Stimulated activated CD4-positive, alpha-beta T cell treated with anti-CD3 and anti-CD28 coated beads, TNF-alpha, amount 100 ng/mL, for 4 hours (primary cell): ENCODE measurements around the gene ELP4.
"Not testable (repeated sequence)": the region's sequence is repeated elsewhere in the genome, so short reads cannot be mapped to it uniquely, and the experiment has no call there.

Experiments used
- DNase-seq, 3 experiments: peaks; one replicate each; pipeline ENCODE4 v3.0.0-alpha.2; 2020; ENCODE audit warnings: low read depth in 3 of 3

The ELP4 gene, protein sequence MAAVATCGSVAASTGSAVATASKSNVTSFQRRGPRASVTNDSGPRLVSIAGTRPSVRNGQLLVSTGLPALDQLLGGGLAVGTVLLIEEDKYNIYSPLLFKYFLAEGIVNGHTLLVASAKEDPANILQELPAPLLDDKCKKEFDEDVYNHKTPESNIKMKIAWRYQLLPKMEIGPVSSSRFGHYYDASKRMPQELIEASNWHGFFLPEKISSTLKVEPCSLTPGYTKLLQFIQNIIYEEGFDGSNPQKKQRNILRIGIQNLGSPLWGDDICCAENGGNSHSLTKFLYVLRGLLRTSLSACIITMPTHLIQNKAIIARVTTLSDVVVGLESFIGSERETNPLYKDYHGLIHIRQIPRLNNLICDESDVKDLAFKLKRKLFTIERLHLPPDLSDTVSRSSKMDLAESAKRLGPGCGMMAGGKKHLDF

DNA sequence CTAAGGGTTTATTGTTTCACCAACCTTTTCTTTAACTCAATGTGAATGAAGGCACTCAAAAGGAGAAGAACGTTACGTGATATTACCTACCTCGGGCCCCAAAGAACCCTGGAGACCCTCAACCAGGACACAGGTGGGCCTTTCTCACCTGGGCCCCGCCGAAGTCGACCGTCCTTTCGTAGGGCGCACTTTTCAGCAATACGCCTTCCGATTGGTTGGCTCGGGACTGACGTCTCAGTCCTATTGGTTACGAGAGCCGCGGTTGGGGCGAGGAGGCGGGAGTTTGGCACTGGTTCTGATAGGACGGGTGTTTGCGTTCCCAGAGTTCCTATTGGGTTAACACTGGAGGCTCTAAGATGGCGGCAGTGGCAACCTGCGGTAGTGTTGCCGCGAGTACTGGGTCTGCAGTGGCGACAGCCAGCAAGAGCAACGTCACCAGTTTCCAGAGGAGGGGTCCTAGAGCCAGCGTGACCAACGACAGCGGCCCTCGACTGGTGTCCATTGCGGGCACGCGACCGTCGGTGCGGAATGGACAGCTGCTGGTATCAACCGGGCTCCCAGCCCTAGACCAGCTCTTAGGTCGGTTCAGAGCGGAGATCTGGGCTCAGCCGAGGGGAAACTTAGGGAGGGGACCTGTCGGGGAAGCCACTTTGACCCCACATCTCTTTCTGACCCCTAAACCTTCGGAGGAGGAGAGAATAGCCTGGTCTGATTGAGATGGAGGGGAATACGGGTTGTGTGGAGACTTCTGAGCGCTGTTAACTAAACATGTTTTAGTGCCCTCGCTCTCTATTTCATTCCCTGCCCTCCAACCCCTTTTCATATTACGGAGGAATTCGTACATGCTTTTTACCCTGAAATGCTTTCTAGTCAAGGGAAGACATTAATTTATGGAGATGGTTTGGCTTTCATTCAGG lies at the start of gene ELP4, which contains the start of gene IMMP1L:
Gene ELP4, plus strand, starts transcription at position 339 of the 917 bp plus-strand sequence. Its CDS starts 18 bp downstream, at position 357.
Gene IMMP1L, minus strand, starts transcription at position 194 of the 917 bp plus-strand sequence. CDS start 46,346 bp downstream, outside the sequence.
- peak; percentile 79 to 92 (median 90) for DNase-seq

DNA sequence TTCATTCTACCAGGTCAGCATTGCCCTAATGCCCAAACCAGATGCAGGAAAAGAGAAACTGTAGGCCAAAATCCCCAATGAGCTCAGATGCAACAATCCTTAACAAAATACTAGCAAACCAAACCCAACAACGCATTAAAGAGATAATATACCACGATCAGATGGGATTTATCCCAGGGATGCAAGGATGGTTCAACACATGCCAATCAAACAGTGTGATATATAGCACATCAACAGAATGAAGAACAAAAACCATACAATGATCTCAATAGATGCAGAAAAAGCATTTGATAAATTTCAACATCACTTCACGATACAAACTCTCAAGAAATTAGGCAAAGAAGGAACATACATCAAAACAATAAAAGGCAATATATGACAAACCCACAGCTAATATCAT lies 45.1 kb upstream of the ELP4 start:
- DNase-seq = no peak

DNA sequence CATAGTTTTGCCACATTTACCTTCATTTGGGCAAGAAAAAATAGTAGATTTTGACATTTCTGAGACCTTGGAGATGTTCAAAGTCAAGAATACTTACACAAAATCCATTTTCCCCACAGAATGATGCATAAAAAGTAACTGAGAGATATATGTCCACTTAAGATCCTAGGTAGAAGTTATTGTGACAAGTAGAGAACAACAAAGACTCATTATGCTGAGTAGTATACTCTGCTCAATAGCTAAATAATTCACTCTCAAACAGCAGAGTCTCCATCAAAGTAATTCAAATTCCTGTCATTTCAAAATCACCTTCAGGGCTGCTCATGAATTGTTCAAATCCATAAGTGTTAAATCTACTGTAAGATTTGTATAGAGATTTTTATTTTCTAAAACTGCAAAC lies 35.5 kb upstream of the ELP4 start:
- DNase-seq = no peak

DNA sequence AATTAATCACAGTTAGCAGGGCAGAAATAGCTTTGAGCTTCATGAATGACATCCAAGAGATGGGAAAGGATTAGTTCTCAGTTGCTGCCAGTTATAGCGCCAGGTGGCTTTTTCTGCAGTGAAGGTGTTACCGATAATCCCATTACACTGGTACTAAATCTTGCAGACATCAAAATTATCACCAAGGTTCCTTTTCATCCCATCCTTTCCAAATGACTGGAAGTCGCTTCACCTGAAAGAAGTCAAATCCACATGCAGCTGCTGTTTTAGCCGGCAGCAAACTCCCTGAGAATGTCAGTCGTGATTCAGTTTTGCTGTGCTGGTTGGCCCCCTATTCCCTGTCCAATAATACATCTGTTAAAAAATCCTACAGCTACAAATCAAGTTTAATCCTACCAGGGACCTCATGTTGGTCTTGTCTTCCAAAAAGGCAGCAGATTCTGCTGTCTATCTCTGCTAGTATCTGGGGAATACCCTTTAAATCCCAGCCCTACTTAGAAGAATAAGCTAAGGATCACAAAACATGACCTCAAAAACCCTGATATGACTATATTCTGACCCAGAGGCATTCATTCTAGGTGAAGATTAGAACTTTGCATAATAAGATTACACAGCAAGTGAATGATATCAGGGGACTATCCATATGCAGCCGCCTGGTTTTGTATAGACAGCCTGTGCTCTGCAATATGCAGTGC lies 31.9 kb upstream of the ELP4 start:
- DNase-seq = no peak

DNA sequence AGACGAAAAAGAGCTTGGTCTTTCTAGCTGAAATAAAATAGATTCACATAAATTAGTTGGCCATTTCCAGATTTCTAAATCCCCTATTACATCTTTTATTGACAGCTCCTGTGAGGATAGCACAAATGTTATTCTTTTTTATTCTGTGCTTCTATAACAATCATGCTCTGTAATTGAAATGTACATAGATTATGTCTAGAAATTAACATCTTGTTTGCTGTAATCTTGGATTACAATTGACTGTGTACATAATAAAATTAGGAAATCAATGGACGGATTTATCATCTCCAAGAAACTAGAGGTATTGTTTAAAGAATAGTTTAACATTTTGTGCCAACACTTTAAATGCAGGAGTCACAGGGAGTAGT lies 31.4 kb upstream of the ELP4 start:
- DNase-seq = no peak

DNA sequence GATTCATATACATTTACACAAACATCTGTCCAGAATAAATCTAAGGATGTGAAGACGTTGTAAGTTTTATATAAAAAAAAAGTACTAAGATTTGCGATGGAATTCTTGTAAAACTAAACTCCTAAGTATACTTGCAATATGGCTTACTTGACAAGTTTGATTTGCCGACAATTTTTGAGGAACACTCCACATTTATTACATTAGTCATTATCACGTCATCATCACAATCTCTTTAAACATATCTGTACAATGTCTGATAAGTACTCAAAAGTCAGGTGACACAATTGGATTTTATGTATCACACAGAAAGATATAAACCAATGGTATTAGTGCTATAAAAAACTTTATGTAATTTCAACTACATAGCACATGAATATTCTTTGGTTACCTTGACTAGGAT lies 30.5 kb upstream of the ELP4 start:
- DNase-seq = no peak

DNA sequence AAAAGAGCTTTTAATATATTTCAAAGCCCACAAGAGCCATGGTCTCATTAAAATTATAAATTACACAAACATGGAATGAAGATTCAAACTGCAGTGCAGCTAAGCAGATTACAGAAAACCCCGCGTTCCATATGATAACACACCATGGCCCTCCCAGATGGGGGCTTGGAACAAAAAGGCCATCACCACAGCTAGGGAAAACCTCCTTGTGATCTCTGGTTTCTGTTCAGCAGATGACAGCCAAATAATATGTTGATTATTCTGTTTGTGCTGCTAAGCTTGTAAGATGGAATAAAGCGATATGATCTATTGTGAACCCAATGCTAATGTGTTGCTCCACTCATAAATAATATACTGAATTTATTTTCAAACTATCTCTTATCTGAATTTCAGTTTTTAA lies 28.6 kb upstream of the ELP4 start:
- no peak for DNase-seq

DNA sequence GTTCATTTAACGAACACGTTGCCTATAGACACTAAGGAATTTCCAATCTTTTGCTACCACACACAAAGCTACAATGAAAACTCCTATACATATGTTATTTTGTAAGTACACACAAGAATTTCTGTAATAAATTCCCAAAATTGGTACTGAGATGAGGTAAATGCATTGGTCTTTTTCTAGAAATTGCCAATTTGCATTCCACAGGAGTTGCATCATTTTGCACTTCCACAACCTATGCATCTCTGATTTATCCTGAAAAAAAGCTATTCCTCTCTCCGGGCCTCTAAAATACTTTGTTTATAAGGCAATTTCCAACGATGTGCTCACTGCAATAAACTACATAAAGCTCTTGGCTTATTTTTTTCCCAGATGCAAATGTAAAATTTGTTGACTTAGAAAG lies 25.1 kb upstream of the ELP4 start:
- no peak for DNase-seq

DNA sequence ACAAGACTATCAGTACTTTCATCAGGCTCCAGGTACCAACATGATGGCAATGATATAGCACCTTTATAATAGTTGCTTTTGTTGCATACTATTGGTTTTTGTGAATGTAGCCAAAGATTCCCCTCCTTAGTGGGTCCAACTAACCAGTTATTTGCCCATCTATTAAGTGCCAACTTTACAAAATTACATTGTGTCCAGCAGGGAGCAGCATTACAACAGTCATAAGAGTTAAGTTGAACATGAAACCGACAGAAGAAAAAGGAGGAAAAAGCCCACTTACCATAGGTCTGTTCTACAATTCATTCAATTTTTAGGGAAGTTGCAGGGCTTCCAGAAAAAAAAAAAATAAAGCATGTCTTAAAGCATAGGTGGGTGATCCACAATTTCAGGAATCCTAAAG lies 21.7 kb upstream of the ELP4 start:
- no peak for DNase-seq

DNA sequence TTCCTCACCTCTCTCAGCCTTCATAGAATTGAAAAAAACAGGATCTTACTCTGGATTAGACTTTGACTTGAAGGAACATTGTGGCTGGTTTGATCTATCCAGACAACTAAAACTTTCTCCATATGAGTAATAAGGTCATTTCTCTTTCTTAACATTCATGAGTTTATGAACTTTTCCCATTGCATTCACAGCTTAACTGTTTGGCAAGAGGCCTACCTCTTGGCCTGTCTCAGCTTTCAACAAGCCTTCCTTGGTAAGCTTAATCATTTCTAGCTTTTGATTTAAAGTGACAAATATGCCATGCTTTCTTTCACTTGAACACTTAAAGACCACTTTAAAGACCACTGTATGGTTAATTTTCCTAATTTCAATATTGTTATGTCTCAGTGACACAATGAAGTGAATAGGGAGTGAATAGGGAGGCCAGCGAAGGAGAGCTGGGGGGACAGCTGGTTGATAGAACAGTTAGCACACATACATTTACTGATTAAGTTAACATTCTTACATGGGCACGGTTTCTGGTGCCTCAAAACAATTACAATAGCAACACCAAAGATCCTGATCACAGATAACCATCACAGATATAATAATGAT lies 17.1 kb upstream of the ELP4 start:
- no peak for DNase-seq

DNA sequence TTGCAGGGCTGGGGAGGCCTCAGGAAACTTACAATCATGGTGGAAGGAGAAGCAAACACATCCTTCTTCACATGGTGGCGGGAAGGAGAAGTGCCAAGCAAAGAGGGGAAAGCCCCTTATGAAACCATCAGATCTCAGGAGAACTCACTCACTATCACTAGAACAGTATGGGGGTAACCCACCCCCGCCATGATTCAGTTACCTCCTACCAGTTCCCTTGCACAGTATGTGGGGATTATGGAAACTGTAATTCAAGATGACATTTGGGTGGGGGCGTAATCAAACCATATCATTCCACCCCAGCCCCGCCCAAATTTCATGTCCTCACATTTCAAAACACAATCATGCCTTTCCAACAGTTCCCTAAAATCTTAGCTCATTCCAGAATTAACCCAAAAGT lies 16.3 kb upstream of the ELP4 start:
- no peak for DNase-seq

DNA sequence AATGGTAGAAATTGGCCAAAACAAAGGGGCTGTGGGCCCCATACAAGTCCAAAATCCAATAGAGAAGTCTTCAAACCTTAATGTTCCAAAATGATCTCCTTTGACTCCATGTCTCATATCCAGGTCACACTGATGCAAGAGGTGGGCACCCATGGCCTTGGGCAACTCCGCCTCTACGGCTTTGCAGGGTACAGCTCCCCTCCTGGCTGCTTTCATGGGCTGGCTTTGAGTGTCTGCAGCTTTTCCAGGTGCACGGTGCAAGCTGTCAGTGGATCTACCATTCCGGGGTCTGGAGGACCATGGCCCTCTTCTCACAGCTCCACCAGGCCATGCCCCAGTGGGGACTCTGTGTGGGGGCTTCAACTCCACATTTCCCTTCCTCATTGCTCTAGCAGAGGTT lies 15.8 kb upstream of the ELP4 start:
- DNase-seq = not testable (repeated sequence)

DNA sequence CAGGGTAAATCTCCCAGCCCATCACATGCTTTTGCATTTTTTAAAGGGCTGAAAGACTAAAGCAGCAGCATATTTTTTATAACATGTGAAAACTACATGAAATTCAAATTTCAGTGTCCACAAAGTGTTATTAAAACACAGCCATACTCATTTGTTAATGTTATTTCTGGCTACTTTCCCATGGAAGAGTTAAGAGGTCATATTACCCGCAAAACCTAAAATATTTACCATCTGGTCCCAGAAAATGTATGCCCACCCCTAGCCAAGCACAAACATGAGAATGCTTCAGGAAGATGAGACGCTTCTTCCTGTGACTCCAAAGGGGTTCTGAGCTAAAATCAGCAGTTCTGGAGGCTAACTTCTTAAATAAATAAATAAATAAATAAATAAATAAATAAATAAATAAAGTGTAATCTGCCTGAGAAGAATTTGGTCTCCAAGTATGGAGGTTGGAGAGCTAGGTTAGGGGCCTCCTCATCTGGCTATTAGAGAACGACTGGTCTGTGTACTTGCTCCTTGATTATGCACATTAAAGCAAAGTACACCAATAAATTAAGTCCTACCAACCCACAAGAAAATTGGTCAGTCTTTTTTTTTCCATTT lies 9.9 kb upstream of the ELP4 start:
- DNase-seq = no peak

DNA sequence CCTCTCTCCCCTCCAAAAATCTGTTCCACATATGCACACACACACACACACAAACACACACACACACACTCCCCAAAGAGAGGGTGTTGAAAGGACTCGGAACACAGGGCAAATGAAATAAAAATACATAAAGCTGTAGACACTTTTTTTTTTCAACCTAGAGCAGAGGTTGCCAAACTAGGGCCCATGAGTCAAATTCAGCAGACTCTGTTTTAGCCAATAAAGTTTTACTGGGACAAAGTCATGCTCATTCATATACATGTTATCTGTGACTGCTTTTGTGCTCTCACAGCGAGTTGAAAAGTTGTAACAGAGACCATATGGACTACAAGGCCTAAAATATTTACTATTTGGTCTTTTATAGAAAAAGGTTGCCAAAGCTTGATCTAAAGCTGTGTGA lies 9.0 kb upstream of the ELP4 start:
- DNase-seq = no peak

DNA sequence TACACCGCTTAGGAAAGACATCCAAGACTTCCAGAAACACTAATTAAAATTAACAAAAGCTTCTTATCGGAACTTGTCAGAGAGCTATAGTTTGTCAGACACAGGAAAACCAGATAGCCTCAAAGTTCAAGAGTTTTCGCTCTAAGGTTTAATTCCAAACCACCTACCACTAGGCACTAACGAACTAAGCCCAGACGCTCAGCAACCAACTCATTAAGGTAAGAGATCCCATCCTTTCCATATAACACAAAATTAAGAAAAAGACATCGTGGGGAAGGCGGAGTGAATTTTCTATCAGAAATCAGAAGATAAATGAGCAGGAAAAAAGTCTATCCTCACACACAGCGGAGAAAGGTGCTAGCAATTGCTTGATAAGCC lies 527 bp upstream of the ELP4 start:
- DNase-seq = no peak

DNA sequence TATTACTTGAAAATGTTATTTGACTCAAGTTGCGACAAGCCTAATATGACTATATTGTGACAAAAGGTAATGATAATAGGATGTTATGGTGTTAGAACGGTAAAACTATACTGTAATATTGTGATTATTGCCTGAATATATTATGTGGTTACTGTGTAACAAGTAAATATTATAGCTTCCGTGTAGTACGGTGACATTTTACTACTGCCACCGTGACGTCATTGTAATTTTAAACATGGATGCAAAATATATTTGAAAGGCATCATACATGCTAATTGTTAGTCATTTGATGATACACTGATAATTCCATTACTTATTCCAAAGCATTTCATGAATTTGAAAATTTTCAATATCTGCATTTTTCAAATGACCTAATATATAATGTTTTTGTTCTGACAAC lies 2.5 kb downstream of the ELP4 start:
- no peak for DNase-seq

DNA sequence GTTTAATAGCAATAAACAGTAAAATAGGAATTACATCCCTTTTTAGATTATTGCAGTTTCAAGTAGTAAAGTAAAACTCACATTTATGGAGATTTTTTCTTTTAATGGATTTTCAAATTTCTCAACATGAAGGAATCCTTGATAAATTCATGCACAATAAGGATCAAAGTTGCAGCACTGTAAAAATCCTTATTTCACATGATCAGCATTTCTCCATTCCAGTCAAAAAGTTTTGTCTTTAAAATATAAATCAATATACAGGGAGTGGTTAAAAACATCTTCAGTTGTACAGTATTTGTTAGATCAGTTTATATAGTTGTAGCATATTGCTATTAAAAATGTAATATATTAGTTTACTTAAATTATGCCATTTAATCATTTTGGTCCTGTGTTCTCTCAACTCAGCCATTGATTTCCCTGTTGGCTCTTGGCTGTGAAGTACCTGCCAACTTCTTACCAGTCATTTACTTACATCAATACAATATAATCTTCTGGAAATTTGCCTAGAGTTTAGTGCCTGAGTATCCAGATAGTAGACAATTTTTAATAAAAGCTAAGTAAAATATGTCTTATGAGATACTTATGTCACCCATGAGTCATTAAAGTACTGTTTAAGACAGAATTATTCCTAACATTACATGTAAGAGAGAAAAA lies 12.1 kb downstream of the ELP4 start:
- DNase-seq = no peak

DNA sequence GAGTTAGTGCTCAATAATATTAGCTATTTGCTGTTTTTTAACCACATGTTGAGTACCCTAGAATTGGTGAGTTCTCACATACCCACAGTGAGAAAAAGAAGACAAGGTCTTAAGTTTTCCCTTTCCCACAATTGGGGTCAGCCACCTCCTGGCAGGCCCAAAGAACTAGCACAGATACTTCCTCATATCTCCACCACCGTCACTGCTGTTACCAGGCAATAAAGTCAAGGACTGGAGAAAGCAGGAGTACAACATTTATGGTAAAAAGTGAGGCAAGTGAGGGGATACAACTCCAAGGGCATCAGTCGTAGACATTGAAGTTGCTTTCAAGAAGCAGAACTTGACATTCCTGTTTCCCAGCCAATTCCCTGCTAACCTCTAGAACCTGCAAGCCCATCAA lies 19.6 kb downstream of the ELP4 start:
- DNase-seq = no peak

DNA sequence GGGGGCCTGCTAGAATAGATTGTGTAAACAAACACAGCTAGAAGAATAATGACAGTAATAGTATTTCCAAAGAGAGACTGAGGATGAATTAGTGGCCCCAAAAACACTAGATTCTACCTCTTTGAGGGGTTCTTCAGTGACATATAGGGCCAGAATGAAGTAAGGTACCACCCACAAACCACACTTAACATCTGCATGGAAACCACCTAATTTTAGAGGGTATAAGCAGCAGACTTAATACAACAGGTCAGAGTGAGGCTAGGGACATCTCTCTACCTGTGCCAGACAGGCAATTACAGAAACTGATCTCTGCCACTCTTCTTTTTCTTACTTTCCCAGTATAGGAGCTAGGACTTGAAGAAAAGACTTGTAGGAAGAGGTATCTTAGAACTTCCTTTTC lies 20.1 kb downstream of the ELP4 start:
- no peak for DNase-seq

DNA sequence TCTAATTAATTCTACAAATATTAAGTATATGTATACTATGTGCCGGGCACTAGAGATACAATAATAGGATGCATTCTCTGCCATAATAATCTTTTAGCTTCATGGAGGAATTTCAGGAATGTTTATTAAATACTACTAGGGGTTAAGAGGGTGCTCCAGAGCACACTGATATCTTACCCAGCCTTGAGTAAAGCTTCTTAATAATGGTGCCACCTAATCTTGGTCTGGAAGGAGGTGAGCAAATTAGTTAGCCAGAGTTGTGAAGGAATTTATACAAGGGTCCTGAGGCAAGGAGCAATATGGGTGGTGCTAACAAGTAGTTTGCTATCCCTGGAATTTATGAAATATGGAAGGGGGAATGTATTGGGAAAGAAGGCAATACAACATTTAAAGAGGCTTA lies 21.7 kb downstream of the ELP4 start:
- DNase-seq = no peak

DNA sequence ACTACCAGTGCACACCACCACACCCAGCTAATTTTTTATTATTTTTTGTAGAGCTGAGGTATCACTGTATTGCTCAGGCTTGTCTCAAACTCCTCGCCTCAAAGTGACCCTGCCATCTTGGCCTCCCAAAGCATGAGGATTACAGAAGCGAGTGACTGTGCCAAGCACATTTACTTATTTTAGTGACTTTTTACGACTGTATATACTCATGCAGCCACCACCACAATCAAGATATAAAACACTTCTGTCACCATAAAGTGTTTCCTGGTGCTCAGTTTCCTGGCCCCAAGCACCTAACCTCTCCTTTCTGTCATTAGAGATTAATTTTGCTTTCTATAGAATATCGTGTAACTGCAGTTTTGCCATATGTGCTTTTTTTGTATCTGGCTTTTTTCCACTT lies 25.9 kb downstream of the ELP4 start:
- DNase-seq = no peak
